NB4 (cell line): Measurements from ENCODE around the gene C2CD2L.

Experiments used
- MAX ChIP-seq: IDR thresholded peaks from 2 replicates; pipeline ENCODE4 v1.6.1; 2011; ENCODE audit warnings: low read depth, low read length
- MYC ChIP-seq: IDR thresholded peaks from 2 replicates; pipeline ENCODE4 v1.6.1; 2011; ENCODE audit warnings: low read depth, low read length
- POLR2A ChIP-seq: IDR thresholded peaks from 2 replicates; pipeline ENCODE4 v1.6.1; 2011; ENCODE audit warnings: mild to moderate bottlenecking; ENCODE audit not compliant: insufficient read length; ENCODE audit errors: extremely low read depth
- TF ChIP-seq, protein P1 (sequence below): IDR thresholded peaks from one replicate; pipeline ENCODE4 v1.5.1; 2012; ENCODE audit warnings: low read depth, low read length

DNA sequence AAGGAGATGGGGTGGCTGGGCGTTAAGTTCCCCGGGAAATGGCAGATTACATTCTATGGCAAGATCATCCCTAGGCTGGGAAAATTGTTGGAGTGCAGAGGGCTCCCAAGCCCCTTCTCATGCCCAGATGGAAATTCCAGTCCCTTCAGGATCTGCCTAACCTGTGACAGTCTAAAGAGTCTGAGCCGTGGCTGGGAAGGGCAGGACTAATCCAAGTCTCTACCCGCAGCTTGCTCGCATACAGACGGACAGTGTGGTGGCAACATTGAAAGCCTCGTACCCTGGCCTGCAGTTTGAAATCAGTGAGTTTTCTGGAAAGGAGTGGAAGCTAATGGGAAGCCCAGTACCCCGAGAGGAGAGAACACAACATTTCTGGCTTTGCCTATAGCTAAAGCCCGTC, 18.7 kb upstream of the C2CD2L start:
- TF ChIP-seq POLR2A (no peak), MYC (no peak), MAX (no peak)
- TF ChIP-seq, protein P1, sequence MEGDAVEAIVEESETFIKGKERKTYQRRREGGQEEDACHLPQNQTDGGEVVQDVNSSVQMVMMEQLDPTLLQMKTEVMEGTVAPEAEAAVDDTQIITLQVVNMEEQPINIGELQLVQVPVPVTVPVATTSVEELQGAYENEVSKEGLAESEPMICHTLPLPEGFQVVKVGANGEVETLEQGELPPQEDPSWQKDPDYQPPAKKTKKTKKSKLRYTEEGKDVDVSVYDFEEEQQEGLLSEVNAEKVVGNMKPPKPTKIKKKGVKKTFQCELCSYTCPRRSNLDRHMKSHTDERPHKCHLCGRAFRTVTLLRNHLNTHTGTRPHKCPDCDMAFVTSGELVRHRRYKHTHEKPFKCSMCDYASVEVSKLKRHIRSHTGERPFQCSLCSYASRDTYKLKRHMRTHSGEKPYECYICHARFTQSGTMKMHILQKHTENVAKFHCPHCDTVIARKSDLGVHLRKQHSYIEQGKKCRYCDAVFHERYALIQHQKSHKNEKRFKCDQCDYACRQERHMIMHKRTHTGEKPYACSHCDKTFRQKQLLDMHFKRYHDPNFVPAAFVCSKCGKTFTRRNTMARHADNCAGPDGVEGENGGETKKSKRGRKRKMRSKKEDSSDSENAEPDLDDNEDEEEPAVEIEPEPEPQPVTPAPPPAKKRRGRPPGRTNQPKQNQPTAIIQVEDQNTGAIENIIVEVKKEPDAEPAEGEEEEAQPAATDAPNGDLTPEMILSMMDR = no peak
